IMR-90 (cell line): ENCODE measurements around the gene AFG1L. TPM values are rescaled to one million over a fixed set of nuclear protein-coding genes. Genes with fewer than 3 reads are reported as not detected.

ENCODE experiments used
- ATAC-seq: fragments of 200-7000 bp; cut with Tn5 transposase; 2 replicates; pipeline ENCODE4 v1.9.1; 2020; ENCODE audit warnings: low read depth, mild to moderate bottlenecking, moderate library complexity
- BruUV-seq: library from RNA; stranded (reverse); fragments of 400-500 nt; replicated peaks from 2 replicates; lab custom pipeline; 2021; lab: Mats Ljungman, UMichigan
- CTCF ChIA-PET: fragments of 300-600 bp; formaldehyde crosslinking; extraction: SDS; loops from one replicate; lab custom pipeline; 2021; ENCODE audit warnings: antibody characterized with exemption; lab: Yijun Ruan, JAX
- POLR2A ChIA-PET: fragments of 300-600 bp; sonication (Branson Sonifier 250); formaldehyde crosslinking; loops from one replicate; lab custom pipeline; 2022; ENCODE audit warnings: antibody characterized with exemption; ENCODE audit not compliant: unreplicated experiment; lab: Charles Lee
- DNase-seq: peaks from one replicate; pipeline ENCODE4 v3.0.0; 2013
- H2AFZ ChIP-seq: replicated peaks from 2 replicates; pipeline ENCODE3; 2013; ENCODE audit warnings: low read length, mild to moderate bottlenecking; ENCODE audit not compliant: poor library complexity
- H2AK5ac ChIP-seq: 2 replicates; pipeline ENCODE4 v1.6.1; 2013; ENCODE audit warnings: low read depth, low read length, inconsistent platforms
- H2AK9ac ChIP-seq: replicated peaks from 2 replicates; pipeline ENCODE3; 2013; ENCODE audit warnings: mild to moderate bottlenecking, low read depth, low read length, moderate library complexity; ENCODE audit not compliant: poor library complexity
- H2BK120ac ChIP-seq: 2 replicates; pipeline ENCODE4 v1.6.1; 2013; ENCODE audit warnings: low read depth, low read length, inconsistent platforms
- H2BK15ac ChIP-seq: 3 replicates; pipeline ENCODE4 v1.6.1; 2013; ENCODE audit warnings: low read depth, low read length, inconsistent platforms
- H2BK20ac ChIP-seq: 2 replicates; pipeline ENCODE4 v1.6.1; 2013; ENCODE audit warnings: low read depth, mild to moderate bottlenecking, inconsistent platforms, low read length, moderate library complexity
- H2BK5ac ChIP-seq: 2 replicates; pipeline ENCODE4 v1.6.1; 2013; ENCODE audit warnings: mild to moderate bottlenecking, low read depth, low read length, inconsistent platforms; ENCODE audit not compliant: poor library complexity, severe bottlenecking
- H3K14ac ChIP-seq: replicated peaks from 2 replicates; pipeline ENCODE4 v1.6.1; 2013; ENCODE audit warnings: low read depth, low read length, inconsistent platforms
- H3K18ac ChIP-seq: 2 replicates; pipeline ENCODE4 v1.6.1; 2013; ENCODE audit warnings: low read depth, low read length, control low read depth
- H3K23ac ChIP-seq: 2 replicates; pipeline ENCODE4 v1.6.1; 2013; ENCODE audit warnings: low read depth, low read length, inconsistent platforms
- H3K27ac ChIP-seq: 2 replicates; pipeline ENCODE4 v1.5.1; 2013; ENCODE audit warnings: mild to moderate bottlenecking, control low read depth, low read length; ENCODE audit not compliant: insufficient read depth
- H3K27me3 ChIP-seq: 2 replicates; pipeline ENCODE4 v1.6.1; 2013; ENCODE audit warnings: low read length; ENCODE audit not compliant: control insufficient read depth, insufficient read depth
- H3K36me3 ChIP-seq: 2 replicates; pipeline ENCODE4 v1.6.1; 2013; ENCODE audit warnings: low read length, mixed read lengths; ENCODE audit not compliant: control insufficient read depth, insufficient read depth
- H3K4ac ChIP-seq: 2 replicates; pipeline ENCODE4 v1.6.1; 2013; ENCODE audit warnings: low read depth, low read length, inconsistent platforms
- H3K4me1 ChIP-seq: 2 replicates; pipeline ENCODE4 v1.6.1; 2013; ENCODE audit warnings: low read length, mixed read lengths; ENCODE audit not compliant: control insufficient read depth, insufficient read depth
- H3K4me2 ChIP-seq: 2 replicates; pipeline ENCODE4 v1.6.1; 2013; ENCODE audit warnings: low read depth, mild to moderate bottlenecking, control low read depth, low read length, moderate library complexity
- H3K4me3 ChIP-seq: 2 replicates; pipeline ENCODE4 v1.5.1; 2013; ENCODE audit warnings: low read depth, mild to moderate bottlenecking, control low read depth, low read length, moderate library complexity; ENCODE audit not compliant: insufficient read depth
- H3K56ac ChIP-seq: 2 replicates; pipeline ENCODE4 v1.6.1; 2013; ENCODE audit warnings: low read length, inconsistent platforms; ENCODE audit not compliant: insufficient read depth; ENCODE audit errors: extremely low read depth
- H3K79me1 ChIP-seq, 2 experiments: 2 replicates each; pipeline ENCODE4 v1.6.1; 2013; ENCODE audit warnings: low read length in 2 of 2, inconsistent platforms in 1 of 2, low read depth in 1 of 2
- H3K9ac ChIP-seq: 2 replicates; pipeline ENCODE4 v1.6.1; 2013; ENCODE audit warnings: low read depth, low read length, control low read depth
- H3K9me1 ChIP-seq: 2 replicates; pipeline ENCODE4 v1.6.1; 2013; ENCODE audit warnings: low read length, inconsistent platforms; ENCODE audit not compliant: insufficient read depth
- H3K9me3 ChIP-seq: 2 replicates; pipeline ENCODE4 v1.6.1; 2013; ENCODE audit warnings: low read length; ENCODE audit not compliant: control insufficient read depth, insufficient read depth
- H4K20me1 ChIP-seq: 2 replicates; pipeline ENCODE4 v1.6.1; 2013; ENCODE audit warnings: low read length, inconsistent platforms; ENCODE audit not compliant: insufficient read depth
- H4K5ac ChIP-seq: 2 replicates; pipeline ENCODE4 v1.6.1; 2013; ENCODE audit warnings: mild to moderate bottlenecking, low read depth, low read length, control low read depth
- H4K8ac ChIP-seq, 2 experiments: 2 replicates each; pipeline ENCODE4 v1.6.1; 2013; ENCODE audit warnings: low read depth in 2 of 2, low read length in 2 of 2, control low read depth in 1 of 2, inconsistent platforms in 1 of 2
- H4K91ac ChIP-seq: 2 replicates; pipeline ENCODE4 v1.6.1; 2013; ENCODE audit warnings: low read depth, low read length, inconsistent platforms; ENCODE audit not compliant: insufficient read depth
- BHLHE40 ChIP-seq: fragments of 150-350 bp; IDR thresholded peaks from 2 replicates; pipeline ENCODE4 v1.6.1; 2016; ENCODE audit warnings: mild to moderate bottlenecking, low read depth, low read length
- CEBPB ChIP-seq: IDR thresholded peaks from 2 replicates; pipeline ENCODE4 v1.6.1; 2012; ENCODE audit warnings: low read depth, low read length, improper control_type of control experiment
- CHD1 ChIP-seq: IDR thresholded peaks from 2 replicates; pipeline ENCODE4 v1.6.1; 2012; ENCODE audit warnings: low read depth, low read length, improper control_type of control experiment
- FOS ChIP-seq: fragments of 150-350 bp; IDR thresholded peaks from 2 replicates; pipeline ENCODE4 v1.6.1; 2016; ENCODE audit warnings: low read depth, low read length
- MXI1 ChIP-seq: IDR thresholded peaks from 2 replicates; pipeline ENCODE4 v1.6.1; 2012; ENCODE audit warnings: low read depth, mild to moderate bottlenecking, low read length, moderate library complexity, borderline replicate concordance
- NFE2L2 ChIP-seq: fragments of 150-350 bp; IDR thresholded peaks from 2 replicates; pipeline ENCODE4 v1.6.1; 2016; ENCODE audit warnings: low read depth, mild to moderate bottlenecking, low read length
- SMC3 ChIP-seq: fragments of 150-350 bp; IDR thresholded peaks from 2 replicates; pipeline ENCODE4 v1.6.1; 2016; ENCODE audit warnings: low read depth, mild to moderate bottlenecking, antibody characterized with exemption, low read length, moderate library complexity
- WGBS, 2 experiments: methylation state at CpG; one replicate each; pipeline versions ENCODE4 v1.1.5 to v1.1.7; 2013; ENCODE audit warnings: missing lambda C conversion rate in 2 of 2; ENCODE audit not compliant: insufficient read length in 1 of 2; ENCODE audit errors: extremely low coverage in 2 of 2; 5-methylcytosine and 5-hydroxymethylcytosine counted together
- dilution Hi-C: fragments of 300-500 bp; cut with HindIII; formaldehyde crosslinking; loops from one replicate; pipeline ENCODE4 v1.14.3; 2018; ENCODE audit warnings: low sequenced_read_pairs; ENCODE audit not compliant: unreplicated experiment
- in situ Hi-C: fragments of 300-500 bp; cut with MboI; formaldehyde crosslinking; loops from 3 replicates; pipeline ENCODE4 v1.14.3; 2019; ENCODE audit warnings: low sequenced_read_pairs, inconsistent platforms, mixed read lengths
- intact Hi-C: fragments of 100-400 bp; cut with micrococcal nuclease; formaldehyde crosslinking; loops from 2 replicates; pipeline ENCODE4 v1.10.0; 2022
- polyA plus RNA-seq, 3 experiments: library from polyadenylated mRNA; depleted of rRNA; stranded (reverse); fragments of >200 nt; gene quantifications; 2 replicates each; pipeline ENCODE4 v1.2.3, GENCODE V29; 2012; ENCODE audit warnings: low replicate concordance in 1 of 3
- total RNA-seq: library from RNA; depleted of rRNA; stranded (reverse); fragments of >200 nt; gene quantifications from 2 replicates; pipeline ENCODE4 v1.2.3, GENCODE V29; 2012
- TF ChIP-seq, protein P1 (sequence below): conservative IDR thresholded peaks from 2 replicates; pipeline ENCODE4 v1.5.1; 2012; ENCODE audit warnings: mild to moderate bottlenecking, low read depth, low read length, improper control_type of control experiment
- TF ChIP-seq, protein P2 (sequence below): fragments of 150-350 bp; IDR thresholded peaks from 2 replicates; pipeline ENCODE4 v1.6.1; 2017; ENCODE audit warnings: mild to moderate bottlenecking, antibody characterized with exemption, low read length, low read depth

Gene AFG1L
- total and polyA plus RNA-seq, 2 of the 4 experiments (the other 2 are of a cell fraction) = 1.0 to 2.0 TPM

DNA sequence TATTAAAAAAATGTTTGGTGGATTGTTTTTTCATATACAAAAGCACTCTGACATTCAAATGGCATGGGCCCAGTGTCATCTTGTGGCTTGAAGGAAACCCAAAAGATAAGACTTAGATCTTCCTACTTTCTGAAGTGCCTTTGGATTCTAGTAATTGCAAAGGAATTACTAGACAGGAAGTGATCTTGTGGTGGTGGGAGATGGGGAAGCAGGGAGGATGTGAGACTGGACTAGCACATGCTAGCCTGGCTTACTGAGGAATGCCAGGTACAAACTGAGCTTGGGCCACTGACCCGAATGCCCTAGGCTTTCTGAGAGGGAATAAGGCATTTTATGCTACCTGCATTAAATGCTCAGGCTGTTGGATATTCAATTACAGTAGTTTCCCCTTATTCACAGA is 59.0 kb downstream of the AFG1L start:
- H3K56ac ChIP-seq = no peak overlapping the region
- H3K18ac ChIP-seq = no peak overlapping the region
- no peak overlapping the region for H2BK15ac ChIP-seq
- H4K5ac ChIP-seq = no peak overlapping the region
- ATAC-seq = no peak
- no TSS peak for BruUV-seq
- in situ Hi-C loops (no loop called here), intact Hi-C loops (no loop called here), dilution Hi-C loops (no loop called here)
- H2BK5ac ChIP-seq = no peak overlapping the region
- no peak overlapping the region for H2BK20ac ChIP-seq
- TF ChIP-seq, protein P1, sequence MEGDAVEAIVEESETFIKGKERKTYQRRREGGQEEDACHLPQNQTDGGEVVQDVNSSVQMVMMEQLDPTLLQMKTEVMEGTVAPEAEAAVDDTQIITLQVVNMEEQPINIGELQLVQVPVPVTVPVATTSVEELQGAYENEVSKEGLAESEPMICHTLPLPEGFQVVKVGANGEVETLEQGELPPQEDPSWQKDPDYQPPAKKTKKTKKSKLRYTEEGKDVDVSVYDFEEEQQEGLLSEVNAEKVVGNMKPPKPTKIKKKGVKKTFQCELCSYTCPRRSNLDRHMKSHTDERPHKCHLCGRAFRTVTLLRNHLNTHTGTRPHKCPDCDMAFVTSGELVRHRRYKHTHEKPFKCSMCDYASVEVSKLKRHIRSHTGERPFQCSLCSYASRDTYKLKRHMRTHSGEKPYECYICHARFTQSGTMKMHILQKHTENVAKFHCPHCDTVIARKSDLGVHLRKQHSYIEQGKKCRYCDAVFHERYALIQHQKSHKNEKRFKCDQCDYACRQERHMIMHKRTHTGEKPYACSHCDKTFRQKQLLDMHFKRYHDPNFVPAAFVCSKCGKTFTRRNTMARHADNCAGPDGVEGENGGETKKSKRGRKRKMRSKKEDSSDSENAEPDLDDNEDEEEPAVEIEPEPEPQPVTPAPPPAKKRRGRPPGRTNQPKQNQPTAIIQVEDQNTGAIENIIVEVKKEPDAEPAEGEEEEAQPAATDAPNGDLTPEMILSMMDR = no peak
- TF ChIP-seq CHD1 = no peak
- TF ChIP-seq MXI1 = no peak
- TF ChIP-seq SMC3 = no peak
- TF ChIP-seq BHLHE40 = no peak
- TF ChIP-seq FOS = no peak
- TF ChIP-seq, protein P2, sequence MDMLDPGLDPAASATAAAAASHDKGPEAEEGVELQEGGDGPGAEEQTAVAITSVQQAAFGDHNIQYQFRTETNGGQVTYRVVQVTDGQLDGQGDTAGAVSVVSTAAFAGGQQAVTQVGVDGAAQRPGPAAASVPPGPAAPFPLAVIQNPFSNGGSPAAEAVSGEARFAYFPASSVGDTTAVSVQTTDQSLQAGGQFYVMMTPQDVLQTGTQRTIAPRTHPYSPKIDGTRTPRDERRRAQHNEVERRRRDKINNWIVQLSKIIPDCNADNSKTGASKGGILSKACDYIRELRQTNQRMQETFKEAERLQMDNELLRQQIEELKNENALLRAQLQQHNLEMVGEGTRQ = no peak
- TF ChIP-seq NFE2L2 = no peak
- TF ChIP-seq CEBPB = no peak
- no CpG with 5 or more reads among the region's 1 CpG for WGBS, 2 experiments
- 0 out of 2 replicates have a peak, but pooled peaks cover 3% of the 10 kb centered on the region for H3K9me1 ChIP-seq
- H3K4me1 ChIP-seq = no peaks in the 10 kb centered on the region
- no peak overlapping the region for H3K27ac ChIP-seq
- no peak overlapping the region for H3K4me2 ChIP-seq
- H3K27me3 ChIP-seq = no peaks in the 10 kb centered on the region
- no peak overlapping the region for H3K4me3 ChIP-seq
- H2AK5ac ChIP-seq = no peak overlapping the region
- peak; percentile 17 for DNase-seq
- POLR2A ChIA-PET = no interaction called here
- no peak overlapping the region for H4K91ac ChIP-seq
- no peak overlapping the region for H3K14ac ChIP-seq
- H3K79me1 ChIP-seq = no peaks in the 10 kb centered on the region
- no peak overlapping the region for H3K4ac ChIP-seq
- H3K9ac ChIP-seq = no peak overlapping the region
- no peaks in the 10 kb centered on the region for H4K20me1 ChIP-seq
- no peaks in the 10 kb centered on the region for H3K9me3 ChIP-seq
- H3K23ac ChIP-seq = no peak overlapping the region
- H4K8ac ChIP-seq = no peak overlapping the region
- H2BK120ac ChIP-seq = no peak overlapping the region
- H2AK9ac ChIP-seq = no peak overlapping the region
- CTCF ChIA-PET = no interaction called here
- H2AFZ ChIP-seq = no peak overlapping the region
- H3K36me3 ChIP-seq = no peaks in the 10 kb centered on the region
